Measurements from ENCODE around the gene MAK.
"Not testable (repeated sequence)": the region's sequence is repeated elsewhere in the genome, so short reads cannot be mapped to it uniquely, and the experiment has no call there.

MAK gene

GRCh38 chr6:10853849-10854300 is 15.5 kb upstream of the MAK start:
- not testable (repeated sequence) for DNase-seq

DNA sequence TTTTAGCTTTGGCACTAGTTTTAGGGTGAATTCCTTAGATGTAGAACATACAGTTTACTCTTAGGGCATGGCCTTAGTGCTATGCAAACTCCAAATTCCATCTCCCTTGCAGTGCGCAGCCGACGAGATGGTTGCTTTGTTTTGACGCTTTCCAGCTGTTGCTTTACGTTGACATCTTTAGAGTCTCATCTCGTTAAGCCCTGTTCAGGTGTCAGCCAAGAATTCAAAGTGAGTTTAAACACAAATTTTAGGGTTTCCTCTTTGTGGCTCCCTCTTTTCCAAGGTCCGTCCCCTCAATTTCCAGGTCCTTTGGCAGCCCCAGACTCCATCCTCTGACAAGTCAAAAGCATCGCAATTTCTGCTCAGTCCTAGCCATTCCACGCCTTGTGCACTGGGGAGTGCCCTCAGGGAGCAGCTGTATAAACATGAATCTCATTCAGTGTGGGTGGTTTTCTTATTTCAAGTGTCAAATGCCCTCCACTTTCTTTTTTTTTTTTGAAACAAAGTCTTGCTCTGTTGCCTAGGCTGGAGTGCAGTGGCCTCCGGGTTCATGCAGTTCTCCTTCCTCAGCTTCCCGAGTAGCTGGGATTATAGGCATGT is 14.1 kb upstream of the MAK start:
- DNase-seq = no peak

GRCh38 chr6:10850728-10851127 is 12.4 kb upstream of the MAK start:
- DNase-seq = no peak

- DNase-seq = no peak
Measured at GRCh38 chr6:10849901-10850300, 11.6 kb upstream of the MAK start.

- no peak for DNase-seq
Measured at GRCh38 chr6:10847684-10848083, 9.3 kb upstream of the MAK start.

GRCh38 chr6:10843554-10843953 is 5.2 kb upstream of the MAK start:
- DNase-seq = no peak

GRCh38 chr6:10838794-10839333 is 525 bp upstream of the MAK start:
- no peak for DNase-seq

- no peak for DNase-seq
Measured at GRCh38 chr6:10837622-10837994, 731 bp downstream of the MAK start.

DNA sequence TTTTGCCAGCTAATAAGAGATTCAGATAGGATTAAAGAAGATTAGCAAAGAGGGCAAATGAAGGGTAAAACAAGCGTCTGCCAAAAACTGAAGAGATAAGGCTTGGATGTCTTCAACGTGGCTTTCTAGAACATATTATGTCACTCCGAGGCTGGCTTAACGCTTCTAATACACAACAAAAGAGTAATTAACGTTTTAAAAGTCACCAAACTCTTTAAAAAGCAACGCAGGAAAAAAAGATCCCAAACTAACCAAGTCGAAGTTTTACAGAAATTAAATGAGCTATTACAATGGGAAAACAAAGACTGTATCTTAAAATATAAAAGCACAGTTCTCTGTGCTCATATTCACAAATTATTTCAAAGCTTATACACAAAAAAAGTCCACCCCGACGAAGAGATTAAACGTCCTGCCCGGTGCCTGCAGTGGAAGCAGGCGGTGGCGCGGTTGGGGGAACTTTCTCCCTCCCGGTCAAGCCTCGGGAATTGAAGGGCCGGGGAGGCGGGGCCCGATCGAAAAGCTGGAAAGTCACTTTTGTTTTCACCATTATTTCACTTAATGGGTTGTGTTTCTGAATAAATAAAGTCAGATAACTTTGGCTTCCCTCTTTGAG is 1.2 kb downstream of the MAK start:
- peak; percentile 26 for DNase-seq

DNA sequence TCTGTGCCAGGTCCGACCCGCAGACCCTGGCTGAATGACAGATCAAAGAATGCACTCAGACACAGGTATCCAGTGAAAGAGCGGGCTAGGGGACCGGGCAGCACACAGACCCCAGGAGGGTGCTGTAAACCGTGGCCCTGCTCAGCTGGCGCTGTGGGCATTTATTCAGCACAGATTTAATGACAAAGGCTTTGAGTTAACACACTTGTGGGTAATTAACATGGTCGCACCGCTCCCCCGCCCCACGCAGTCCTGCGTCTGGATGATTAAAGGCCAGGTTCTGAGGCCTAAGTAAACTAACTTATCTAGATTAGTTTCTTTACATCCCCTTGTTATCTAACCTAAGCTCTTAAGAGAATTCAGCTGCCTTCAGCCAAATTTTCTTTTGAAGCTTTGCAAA is 3.5 kb downstream of the MAK start:
- no peak for DNase-seq

- no peak for DNase-seq
Measured at GRCh38 chr6:10831609-10832008, 6.7 kb downstream of the MAK start.

DNA sequence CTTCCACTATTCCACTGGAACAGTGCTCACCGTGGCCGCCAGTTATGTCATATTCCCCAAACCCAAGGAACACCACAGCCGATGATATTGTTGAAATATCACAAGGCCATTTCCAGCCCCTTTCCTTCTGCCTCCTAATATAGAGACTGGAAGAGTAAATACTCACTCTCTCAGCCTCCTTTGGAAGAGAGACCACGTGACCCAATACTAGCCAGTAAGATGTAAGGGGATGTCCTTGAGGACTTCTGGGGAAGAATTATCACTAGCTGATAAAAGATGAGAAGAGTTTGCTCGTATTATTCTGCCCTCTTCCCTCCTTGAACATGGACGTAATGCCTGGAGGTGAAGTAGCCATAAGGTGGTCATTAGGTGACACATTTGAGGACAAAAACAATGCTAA is 13.5 kb downstream of the MAK start:
- DNase-seq = no peak

- no peak for DNase-seq
Measured at GRCh38 chr6:10824297-10824696, 14.0 kb downstream of the MAK start.

DNA sequence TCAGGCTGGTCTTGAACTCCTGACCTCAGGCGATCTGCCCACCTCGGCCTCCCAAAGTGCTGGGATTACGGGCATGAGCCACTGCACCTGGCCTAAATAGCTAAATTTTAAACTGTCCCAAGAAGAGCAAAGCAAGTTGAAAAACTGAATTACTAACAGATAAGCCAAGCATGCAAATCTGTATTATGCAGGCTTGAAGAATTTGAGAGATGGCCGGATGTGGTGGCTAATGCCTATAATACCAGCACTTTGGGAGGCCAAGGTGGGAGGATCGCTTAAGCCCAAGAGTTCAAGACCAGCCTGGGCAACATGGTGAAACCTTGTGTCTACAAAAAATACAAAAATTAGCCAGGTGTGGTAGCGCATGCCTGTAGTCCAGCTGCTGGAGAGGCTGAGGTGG is 24.2 kb downstream of the MAK start:
- not testable (repeated sequence) for DNase-seq

DNA sequence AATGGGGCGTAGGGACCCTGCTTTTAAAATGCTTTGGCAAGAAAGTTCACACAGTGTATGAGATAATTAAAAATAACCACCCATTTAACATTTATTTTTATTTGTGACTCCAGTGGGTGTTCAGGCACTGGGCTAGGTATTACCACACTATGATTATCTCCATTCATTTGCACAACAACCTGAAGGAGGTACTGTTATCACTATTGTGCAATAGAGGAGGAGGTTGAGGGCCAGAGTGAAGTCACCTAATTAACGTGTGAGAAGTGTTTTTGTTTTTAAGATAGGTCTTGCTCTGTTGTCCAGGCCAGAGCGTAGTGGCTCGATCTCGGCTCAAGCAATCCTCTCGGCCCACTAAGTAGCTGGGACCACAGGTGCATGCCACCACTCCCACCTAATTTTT is 29.2 kb downstream of the MAK start:
- no peak for DNase-seq

- DNase-seq = no peak
Measured at GRCh38 chr6:10808376-10808775, 30.0 kb downstream of the MAK start.

GRCh38 chr6:10801224-10801848 is 37.0 kb downstream of the MAK start:
- DNase-seq = peak; percentile 66

- DNase-seq = no peak
Measured at GRCh38 chr6:10800810-10801209, 37.5 kb downstream of the MAK start.

DNA sequence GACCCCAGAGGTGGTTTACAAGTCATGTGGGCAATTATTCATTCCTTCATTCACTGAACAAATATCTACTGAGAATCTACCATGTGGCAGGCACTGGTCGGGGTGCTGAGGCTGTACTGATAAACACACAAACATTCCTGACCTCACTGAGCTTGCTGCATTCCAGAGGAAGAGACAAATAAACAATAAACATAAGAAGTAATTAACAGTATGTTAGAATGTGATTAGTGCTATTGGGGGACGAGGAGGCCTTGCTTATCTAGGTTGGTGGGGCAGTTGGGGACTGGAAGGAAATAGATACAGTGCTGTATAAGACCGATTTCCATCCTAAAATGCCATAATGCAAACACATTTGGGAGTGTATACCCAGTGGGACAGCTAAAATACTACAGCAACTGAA is 44.1 kb downstream of the MAK start:
- DNase-seq = no peak

GRCh38 chr6:10793695-10794094 is 44.6 kb downstream of the MAK start:
- DNase-seq = no peak

DNA sequence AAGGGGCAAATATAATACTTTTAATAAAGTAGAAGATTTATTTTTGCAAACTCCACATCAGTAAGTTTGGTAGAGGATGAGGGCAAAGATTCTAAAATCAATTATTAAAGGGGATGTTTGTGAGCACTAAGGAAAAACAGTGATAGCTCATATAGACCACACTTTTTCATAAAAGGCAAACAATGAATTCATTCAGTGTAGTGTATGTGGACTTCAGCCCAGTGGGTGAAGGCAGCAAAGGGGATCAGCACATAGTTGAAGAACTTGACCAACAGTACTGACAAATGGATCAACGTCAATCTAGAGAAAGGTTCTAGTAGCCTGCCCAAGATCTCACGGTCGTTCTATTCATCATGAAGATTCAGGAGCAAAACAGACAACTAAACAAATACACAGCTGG is 45.3 kb downstream of the MAK start:
- DNase-seq = no peak

GRCh38 chr6:10792101-10792500 is 46.2 kb downstream of the MAK start:
- DNase-seq = no peak

- DNase-seq = no peak
Measured at GRCh38 chr6:10791673-10792072, 46.7 kb downstream of the MAK start.

GRCh38 chr6:10779076-10779475 is 59.3 kb downstream of the MAK start:
- DNase-seq = no peak

Measured in midbrain (tissue), 1 donor.